Endothelial cell of umbilical vein (primary cell): ENCODE data around the gene ABCB10. TPM values are rescaled to one million over a fixed set of nuclear protein-coding genes. Genes with fewer than 3 reads are reported as not detected.
A peak's percentile ranks its signal among the peaks of the same experiment; 100 is the strongest.

Source experiments
- BruUV-seq: library from RNA; stranded (reverse); fragments of 400-500 nt; replicated peaks from 2 replicates; lab custom pipeline; 2021; lab: Mats Ljungman, UMichigan
- CTCF ChIA-PET: fragments of 300-600, 350-600 bp; sonication (Branson Sonifier 250); formaldehyde crosslinking; loops from one replicate; lab custom pipeline; 2021; ENCODE audit warnings: antibody characterized with exemption, inconsistent platforms; lab: Charles Lee
- POLR2A ChIA-PET: fragments of 300-600, 350-600 bp; sonication (Branson Sonifier 250); formaldehyde crosslinking; loops from one replicate; lab custom pipeline; 2021; ENCODE audit warnings: antibody characterized with exemption, inconsistent platforms; lab: Charles Lee
- DNase-seq: peaks from one replicate; pipeline ENCODE4 v3.0.0-alpha.2; 2011; ENCODE audit warnings: low read depth, low spot score
- FAIRE-seq: peaks from 2 replicates; lab custom pipeline; 2011; peaks lifted over from hg19 to GRCh38; lab: Jason Lieb, UNC
- H2AFZ ChIP-seq: 2 replicates; pipeline ENCODE4 v1.6.0; 2012; ENCODE audit warnings: low read depth, low read length, control low read depth, inconsistent platforms
- H3K27ac ChIP-seq: 2 replicates; pipeline ENCODE4 v1.5.1; 2011; ENCODE audit warnings: low read depth, mild to moderate bottlenecking, control low read depth, low read length, moderate library complexity; ENCODE audit not compliant: insufficient read depth
- H3K27me3 ChIP-seq, 2 experiments: 2 replicates each; pipeline versions ENCODE4 v1.6.0 to v1.6.1; 2011; ENCODE audit warnings: low read length in 2 of 2, mixed read lengths in 1 of 2; ENCODE audit not compliant: control insufficient read depth in 2 of 2, insufficient read depth in 2 of 2
- H3K36me3 ChIP-seq, 2 experiments: 2 replicates in 1 of 2; 3 replicates in 1 of 2; pipeline ENCODE4 v1.5.1; 2011; ENCODE audit warnings: low read length in 2 of 2, mild to moderate bottlenecking in 1 of 2, moderate library complexity in 1 of 2; ENCODE audit not compliant: control insufficient read depth in 2 of 2, insufficient read depth in 2 of 2; ENCODE audit errors: extremely low read depth in 1 of 2
- H3K4me1 ChIP-seq: 3 replicates; pipeline ENCODE4 v1.5.1; 2011; ENCODE audit warnings: mild to moderate bottlenecking, low read length; ENCODE audit not compliant: control insufficient read depth, insufficient read depth; ENCODE audit errors: extremely low read depth
- H3K4me2 ChIP-seq: 2 replicates; pipeline ENCODE4 v1.6.1; 2011; ENCODE audit warnings: low read length, control low read depth, mixed read lengths; ENCODE audit not compliant: insufficient read depth
- H3K4me3 ChIP-seq, 3 experiments: fragments of 200-600 bp in 1 of 3; sonication (generic), shearing (Covaris generic) in 1 of 3; replicated peaks in 1 of 3; 2 replicates each; pipeline ENCODE4 v1.5.1; 2011 to 2016; ENCODE audit warnings: control low read depth in 3 of 3, low read length in 3 of 3, mild to moderate bottlenecking in 2 of 3, inconsistent platforms in 1 of 3, low read depth in 1 of 3, moderate library complexity in 1 of 3; ENCODE audit not compliant: insufficient read depth in 1 of 3
- H3K79me2 ChIP-seq: 2 replicates; pipeline ENCODE4 v1.6.0; 2012; ENCODE audit warnings: low read length, inconsistent platforms; ENCODE audit not compliant: control insufficient read depth, insufficient read depth
- H3K9ac ChIP-seq: replicated peaks from 2 replicates; pipeline ENCODE3; 2011; ENCODE audit warnings: low read length, control low read depth; ENCODE audit not compliant: insufficient read depth; ENCODE audit errors: extremely low read depth
- H3K9me1 ChIP-seq: replicated peaks from 3 replicates; pipeline ENCODE4 v1.6.0; 2011; ENCODE audit warnings: mild to moderate bottlenecking, low read length; ENCODE audit not compliant: control insufficient read depth, insufficient read depth; ENCODE audit errors: extremely low read depth
- H3K9me3 ChIP-seq: replicated peaks from 2 replicates; pipeline ENCODE4 v1.5.1; 2012; ENCODE audit warnings: low read length, inconsistent platforms; ENCODE audit not compliant: control insufficient read depth, insufficient read depth
- H4K20me1 ChIP-seq: replicated peaks from 2 replicates; pipeline ENCODE3; 2011; ENCODE audit warnings: mild to moderate bottlenecking, low read length; ENCODE audit not compliant: control insufficient read depth, insufficient read depth; ENCODE audit errors: extremely low read depth
- FOS ChIP-seq: IDR thresholded peaks from 2 replicates; pipeline ENCODE4 v1.6.1; 2011; ENCODE audit warnings: mild to moderate bottlenecking, low read length, moderate library complexity, borderline replicate concordance; ENCODE audit not compliant: insufficient read depth
- GATA2 ChIP-seq: IDR thresholded peaks from 2 replicates; pipeline ENCODE4 v1.7.0; 2011; ENCODE audit warnings: low read depth, mild to moderate bottlenecking, moderate library complexity, mixed read lengths, low read length; ENCODE audit not compliant: insufficient read length, insufficient read depth
- JUN ChIP-seq: IDR thresholded peaks from 2 replicates; pipeline ENCODE4 v1.6.1; 2011; ENCODE audit warnings: borderline replicate concordance, low read depth; ENCODE audit not compliant: insufficient read length, insufficient read depth
- MYC ChIP-seq: IDR thresholded peaks from one replicate; pipeline ENCODE4 v1.6.1; 2011; ENCODE audit warnings: mild to moderate bottlenecking, low read depth, low read length
- POLR2A ChIP-seq: IDR thresholded peaks from 2 replicates; pipeline ENCODE4 v1.6.1; 2012; ENCODE audit warnings: low read depth, mild to moderate bottlenecking, control low read depth, low read length
- POLR2AphosphoS5 ChIP-seq: IDR thresholded peaks from 2 replicates; pipeline ENCODE4 v1.6.1; 2012; ENCODE audit warnings: low read depth, mild to moderate bottlenecking, control low read depth, low read length, moderate library complexity; ENCODE audit not compliant: insufficient read depth
- dilution Hi-C: fragments of 300-500 bp; cut with MboI; formaldehyde crosslinking; loops from one replicate; pipeline ENCODE4 v1.15.0; 2019; ENCODE audit warnings: low sequenced_read_pairs; ENCODE audit not compliant: extremely low pct_ligation_motif_present
- intact Hi-C: fragments of 100-400 bp; cut with micrococcal nuclease; formaldehyde crosslinking; loops from one replicate; pipeline ENCODE4 v1.10.0; 2022
- polyA plus RNA-seq, 4 experiments: library from polyadenylated mRNA; depleted of rRNA in 3 of 4; stranded (reverse) in 3 of 4; unstranded in 1 of 4; fragments of >200 nt; gene quantifications; 2 replicates each; pipeline versions ENCODE4 v1.2.1 to v1.2.3, GENCODE V29; 2011 to 2012; ENCODE audit warnings: missing spikeins in 1 of 4
- total RNA-seq: library from RNA; stranded (reverse); gene quantifications from 2 replicates; pipeline ENCODE4 v1.2.3, GENCODE V29; 2021
- TF ChIP-seq, protein P1 (sequence below), 2 donors: IDR thresholded peaks; 1 replicate in 1 of 2; 2 replicates in 1 of 2; pipeline ENCODE4 v1.5.1; 2011; ENCODE audit warnings: low read length in 2 of 2, mild to moderate bottlenecking in 2 of 2, moderate library complexity in 2 of 2, control low read depth in 1 of 2, inconsistent platforms in 1 of 2, low read depth in 1 of 2; ENCODE audit not compliant: insufficient read depth in 1 of 2; ENCODE audit errors: extremely low read depth in 1 of 2

ABCB10 gene
- total and polyA plus RNA-seq, 2 donors (not counting 3 experiments of a cell fraction or from before 2014, with no cell fraction given), result 6.0 to 19.4 TPM

DNA sequence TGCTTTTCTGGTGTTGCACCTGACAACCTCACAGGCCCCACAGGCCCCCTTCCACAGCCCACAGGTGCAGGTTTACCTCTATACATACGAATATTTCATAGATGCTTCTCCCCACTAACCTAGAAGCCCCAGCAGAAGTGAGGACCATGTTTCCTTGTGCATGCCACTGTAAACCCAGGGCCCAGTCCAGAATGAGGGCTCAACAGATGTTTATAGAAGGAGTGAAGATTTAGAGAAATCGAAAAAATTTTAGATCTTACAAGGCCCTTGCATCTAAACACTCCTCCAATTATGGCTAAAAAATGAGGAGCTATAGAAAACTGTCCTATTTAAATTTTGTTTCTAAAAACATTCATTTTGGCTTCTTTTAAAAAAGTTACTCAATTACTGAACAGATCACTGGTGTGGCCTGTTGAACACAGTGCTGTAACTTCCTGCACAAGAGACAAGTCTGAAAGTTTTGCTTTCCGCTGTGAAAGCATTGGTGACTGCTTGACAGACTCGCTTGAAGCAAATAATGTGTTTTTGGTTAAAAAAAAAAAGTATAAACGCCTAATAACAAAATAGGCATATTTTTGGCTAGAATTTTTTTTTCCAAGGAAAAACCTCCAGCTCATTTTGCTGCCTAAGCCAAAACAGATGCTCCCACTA, 1.2 kb downstream of the ABCB10 start:
- Histone ChIP-seq H3K9me3 (no peaks in the 10 kb centered on the region), H3K79me2 (peaks cover 44% of the 10 kb centered on the region), H3K4me3 (peak overlapping the region; percentile 83 to 84 (median 84)), H3K27ac (no peak overlapping the region), H3K9ac (peak overlapping the region; percentile 65), H3K9me1 (no peaks in the 10 kb centered on the region), H3K4me2 (peak overlapping the region; percentile 97), H3K36me3 (no peaks in the 10 kb centered on the region), H4K20me1 (no peaks in the 10 kb centered on the region), H3K4me1 (peaks cover 15% of the 10 kb centered on the region), H2AFZ (peak overlapping the region; percentile 73), H3K27me3 (no peaks in the 10 kb centered on the region)
- DNase-seq (peak; percentile 19), FAIRE-seq (peak; percentile 74)
- no peak for TF ChIP-seq JUN
- intact Hi-C loops (loop anchor here (1.0 to 5.0 kb wide), 4 partner anchors 49 to 650 kb away; partner anchors contain the start of genes CCSAP and NUP133), dilution Hi-C loops (no loop called here)
- POLR2A ChIA-PET, result interaction anchor here (0.6 to 1.5 kb wide), 3 partner anchors 49 to 69 kb away, joined by 3 to 7 read pairs (median 3); partner anchors contain the start of gene NUP133
- CTCF ChIA-PET, result interaction anchor here (0.6 to 3.4 kb wide), 10 partner anchors 22 to 755 kb away, joined by 4 to 69 read pairs (median 5); partner anchors contain the start of genes TAF5L and URB2
- BruUV-seq, result TSS peak; percentile 36

DNA sequence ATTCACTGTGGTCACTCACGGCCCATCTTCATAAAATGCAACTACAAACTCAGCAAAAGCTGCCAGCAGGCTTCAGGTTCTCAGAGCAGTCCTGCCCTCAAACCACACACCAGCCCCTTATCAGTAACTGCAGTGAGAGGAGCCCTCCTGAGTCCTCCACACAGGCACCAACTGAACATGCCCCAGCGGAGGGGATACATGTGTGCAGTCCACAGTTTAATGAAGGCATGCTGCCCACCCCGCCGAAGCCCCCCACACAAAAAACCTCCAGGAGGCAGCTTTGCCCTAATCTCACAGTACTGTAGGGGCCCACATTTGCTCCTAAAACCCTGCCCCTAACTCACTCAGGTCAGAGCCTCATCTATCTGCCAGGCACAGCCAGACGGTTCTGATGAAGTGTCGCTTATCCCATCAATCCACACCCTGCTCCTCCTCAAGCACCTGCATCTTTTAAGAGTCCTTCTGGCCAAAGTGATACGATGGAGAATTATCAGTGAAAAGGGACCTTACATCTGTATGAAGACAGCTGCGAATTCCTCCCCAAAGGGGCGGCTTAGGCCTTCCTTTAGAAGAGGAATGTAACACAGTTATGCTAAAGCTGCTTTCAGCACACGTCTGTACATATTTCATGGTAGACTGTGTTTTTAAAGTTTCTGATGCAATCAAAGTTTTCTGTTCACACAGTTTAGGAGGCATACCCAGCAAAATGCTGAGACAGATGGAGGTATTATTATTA, 3.5 kb downstream of the ABCB10 start:
- DNase-seq (no peak), FAIRE-seq (no peak)
- Histone ChIP-seq H3K79me2 (peaks cover 59% of the 10 kb centered on the region), H4K20me1 (no peaks in the 10 kb centered on the region), H3K36me3 (no peaks in the 10 kb centered on the region), H3K9me3 (no peaks in the 10 kb centered on the region), H3K9ac (no peak overlapping the region), H3K9me1 (no peaks in the 10 kb centered on the region), H2AFZ (no peak overlapping the region), H3K4me1 (peaks cover 15% of the 10 kb centered on the region), H3K4me3 (no peak overlapping the region), H3K4me2 (no peak overlapping the region), H3K27me3 (no peaks in the 10 kb centered on the region), H3K27ac (no peak overlapping the region)
- dilution Hi-C loops (no loop called here), intact Hi-C loops (loop anchor here (5.0 kb wide), 3 partner anchors 213 to 652 kb away; partner anchors contain the start of gene CCSAP)
- BruUV-seq, result no TSS peak
- TF ChIP-seq POLR2AphosphoS5, result no peak
- TF ChIP-seq, protein P1, sequence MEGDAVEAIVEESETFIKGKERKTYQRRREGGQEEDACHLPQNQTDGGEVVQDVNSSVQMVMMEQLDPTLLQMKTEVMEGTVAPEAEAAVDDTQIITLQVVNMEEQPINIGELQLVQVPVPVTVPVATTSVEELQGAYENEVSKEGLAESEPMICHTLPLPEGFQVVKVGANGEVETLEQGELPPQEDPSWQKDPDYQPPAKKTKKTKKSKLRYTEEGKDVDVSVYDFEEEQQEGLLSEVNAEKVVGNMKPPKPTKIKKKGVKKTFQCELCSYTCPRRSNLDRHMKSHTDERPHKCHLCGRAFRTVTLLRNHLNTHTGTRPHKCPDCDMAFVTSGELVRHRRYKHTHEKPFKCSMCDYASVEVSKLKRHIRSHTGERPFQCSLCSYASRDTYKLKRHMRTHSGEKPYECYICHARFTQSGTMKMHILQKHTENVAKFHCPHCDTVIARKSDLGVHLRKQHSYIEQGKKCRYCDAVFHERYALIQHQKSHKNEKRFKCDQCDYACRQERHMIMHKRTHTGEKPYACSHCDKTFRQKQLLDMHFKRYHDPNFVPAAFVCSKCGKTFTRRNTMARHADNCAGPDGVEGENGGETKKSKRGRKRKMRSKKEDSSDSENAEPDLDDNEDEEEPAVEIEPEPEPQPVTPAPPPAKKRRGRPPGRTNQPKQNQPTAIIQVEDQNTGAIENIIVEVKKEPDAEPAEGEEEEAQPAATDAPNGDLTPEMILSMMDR (IDR thresholded peaks at IDR 0.05; ENCODE audit: extremely low read depth in 1 of 2, insufficient read depth in 1 of 2, low read depth in 1 of 2, low read length in 2 of 2), result no peak
- TF ChIP-seq MYC, result no peak
- no peak for TF ChIP-seq GATA2
- no peak for TF ChIP-seq FOS
- no peak for TF ChIP-seq POLR2A
- TF ChIP-seq JUN, result no peak
- ChIA-PET CTCF (interaction anchor here (0.7 to 1.2 kb wide), 2 partner anchors 28 to 297 kb away, joined by 3 read pairs; no protein-coding TSS in a partner anchor), POLR2A (no interaction called here)
